Esophagus (tissue), 2 donors: ENCODE results near the gene SLC1A7. TPM values are rescaled to one million over a fixed set of nuclear protein-coding genes. Genes with fewer than 3 reads are reported as not detected.

Experiments
- H3K27ac ChIP-seq, 2 donors: one replicate each; pipeline ENCODE4 v1.5.1; 2013; ENCODE audit warnings: low read depth in 2 of 2, mild to moderate bottlenecking in 2 of 2, inconsistent platforms in 1 of 2, low read length in 1 of 2, moderate library complexity in 1 of 2
- H3K27me3 ChIP-seq, 2 donors: one replicate each; pipeline ENCODE4 v1.6.1; 2013; ENCODE audit warnings: low read length in 2 of 2, control low read depth in 1 of 2, mild to moderate bottlenecking in 1 of 2; ENCODE audit not compliant: insufficient read depth in 2 of 2, control insufficient read depth in 1 of 2
- H3K36me3 ChIP-seq, 2 donors: one replicate each; pipeline ENCODE4 v1.6.1; 2013; ENCODE audit warnings: low read length in 1 of 2; ENCODE audit not compliant: control insufficient read depth in 2 of 2, insufficient read depth in 2 of 2
- H3K4me1 ChIP-seq, 2 donors: one replicate each; pipeline ENCODE4 v1.6.1; 2013; ENCODE audit warnings: low read length in 1 of 2; ENCODE audit not compliant: control insufficient read depth in 2 of 2, insufficient read depth in 2 of 2
- H3K4me3 ChIP-seq, 2 donors: one replicate each; pipeline ENCODE4 v1.5.1; 2013; ENCODE audit warnings: low read length in 2 of 2, mild to moderate bottlenecking in 2 of 2, low read depth in 1 of 2, moderate library complexity in 1 of 2
- H3K9me3 ChIP-seq, 2 donors: one replicate each; pipeline ENCODE4 v1.6.1; 2013; ENCODE audit warnings: mild to moderate bottlenecking in 2 of 2, low read depth in 1 of 2, low read length in 1 of 2, moderate library complexity in 1 of 2; ENCODE audit not compliant: control insufficient read depth in 2 of 2, insufficient read depth in 1 of 2
- WGBS, 2 donors: extraction: QIAGEN DNeasy Blood & Tissue Kit; methylation state at CpG; one replicate each; pipeline ENCODE4 v1.1.7; 2013; 5-methylcytosine and 5-hydroxymethylcytosine counted together
- polyA plus RNA-seq, 2 donors: library from polyadenylated mRNA; stranded (reverse); fragments of 200-250 nt; gene quantifications; one replicate each; pipeline ENCODE4 v1.2.3, GENCODE V29; 2013
- donor health status: healthy with polysubstance abuse.
- donor health status: Bipolar disorder and iron deficiency.

SLC1A7 gene
- polyA plus RNA-seq, 2 donors = 0.05 to 0.10 TPM

DNA sequence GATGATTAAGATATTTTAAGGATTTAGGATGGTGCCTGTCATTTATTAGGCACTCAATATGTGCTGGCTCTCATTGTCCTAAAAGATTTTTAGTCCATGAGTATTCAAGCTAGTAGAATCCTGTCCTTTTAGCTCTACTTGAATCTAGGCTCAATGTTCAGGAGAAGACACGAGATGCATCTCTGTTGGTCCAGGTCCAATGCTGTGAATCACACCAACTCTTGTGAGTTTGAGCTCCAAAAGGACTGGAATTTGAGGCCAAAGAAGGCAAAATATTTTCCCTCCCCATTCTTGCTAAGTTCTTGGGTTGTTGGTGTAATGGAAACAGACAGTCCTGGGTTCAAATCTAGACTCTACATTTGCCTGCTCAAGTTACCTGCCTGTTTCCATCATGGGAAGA lies 81.9 kb downstream of the SLC1A7 start:
- Histone ChIP-seq H3K9me3 (no peaks in the 10 kb centered on the region), H3K4me1 (peaks cover 2% of the 10 kb centered on the region in 2 donors), H3K27ac (no peak overlapping the region), H3K36me3 (no peaks in the 10 kb centered on the region), H3K4me3 (no peak overlapping the region), H3K27me3 (peaks cover 0 to 18% of the 10 kb centered on the region in 2 donors)
- 41 to 76% methylated on average over 1 of the region's 1 CpG for WGBS, 2 donors

DNA sequence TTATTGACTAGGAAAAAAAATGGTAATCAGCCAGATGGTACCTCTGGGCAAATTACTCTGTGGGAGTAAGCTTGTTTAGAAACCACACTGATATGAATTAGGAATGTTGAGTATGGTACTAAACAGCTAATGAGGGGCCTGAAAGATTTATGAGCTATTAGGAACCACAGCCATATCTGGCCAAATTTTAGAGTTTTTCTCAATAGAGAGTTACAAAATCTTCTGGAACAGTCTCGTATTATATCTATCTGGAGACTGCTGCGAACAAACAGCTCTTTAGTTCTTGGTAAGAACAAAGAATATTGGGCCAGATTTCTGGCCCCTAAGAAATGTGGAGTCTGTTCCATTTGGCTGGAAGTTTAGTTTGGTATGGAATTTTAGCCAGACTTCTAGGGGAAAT lies 85.3 kb downstream of the SLC1A7 start:
- Histone ChIP-seq H3K27ac (no peak overlapping the region), H3K4me1 (peaks cover 0 to 2% of the 10 kb centered on the region in 2 donors), H3K36me3 (no peaks in the 10 kb centered on the region), H3K9me3 (no peaks in the 10 kb centered on the region), H3K27me3 (peaks cover 0 to 9% of the 10 kb centered on the region in 2 donors), H3K4me3 (no peak overlapping the region)
- 75 to 80% methylated on average over 2 of the region's 2 CpGs for WGBS, 2 donors

GRCh38 chr1:53051676-53052075 lies 90.8 kb downstream of the SLC1A7 start:
- no peaks in the 10 kb centered on the region for H3K27me3 ChIP-seq
- no peak overlapping the region for H3K4me3 ChIP-seq
- H3K27ac ChIP-seq = no peak overlapping the region
- 35 to 44% methylated on average over 1 of the region's 1 CpG for WGBS, 2 donors
- no peaks in the 10 kb centered on the region for H3K9me3 ChIP-seq
- H3K36me3 ChIP-seq = peaks cover 3 to 6% of the 10 kb centered on the region in 2 donors
- no peaks in the 10 kb centered on the region for H3K4me1 ChIP-seq

GRCh38 chr1:53050310-53050709 lies 92.1 kb downstream of the SLC1A7 start:
- Histone ChIP-seq H3K4me3 (no peak overlapping the region), H3K9me3 (no peaks in the 10 kb centered on the region), H3K27ac (no peak overlapping the region), H3K27me3 (no peaks in the 10 kb centered on the region), H3K36me3 (peaks cover 3 to 6% of the 10 kb centered on the region in 2 donors), H3K4me1 (no peaks in the 10 kb centered on the region)
- 84 to 93% methylated on average over 2 of the region's 2 CpGs for WGBS, 2 donors

DNA sequence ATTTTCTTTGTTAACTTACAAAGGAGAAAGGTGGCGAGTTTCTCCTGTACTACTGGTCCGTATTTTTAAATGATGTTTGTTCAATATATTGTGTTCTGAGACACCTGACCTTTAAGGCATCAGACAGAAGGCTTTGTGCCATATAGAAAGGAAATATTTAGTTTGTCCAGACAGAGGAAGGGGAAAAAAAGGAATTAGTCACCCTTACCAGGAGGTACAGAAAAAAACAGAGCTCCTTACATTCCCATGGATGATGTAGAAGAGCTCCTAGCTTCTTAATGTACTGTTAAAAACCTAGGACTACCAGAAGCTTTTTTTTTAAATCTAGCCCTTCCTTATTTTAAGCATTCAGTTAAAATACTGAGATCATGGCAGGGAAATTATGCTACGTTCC lies 92.9 kb downstream of the SLC1A7 start:
- no peaks in the 10 kb centered on the region for H3K4me1 ChIP-seq
- no peaks in the 10 kb centered on the region for H3K27me3 ChIP-seq
- H3K4me3 ChIP-seq = no peak overlapping the region
- 86 to 90% methylated on average over 3 of the region's 3 CpGs for WGBS, 2 donors
- H3K36me3 ChIP-seq = peaks cover 3 to 6% of the 10 kb centered on the region in 2 donors
- no peak overlapping the region for H3K27ac ChIP-seq
- H3K9me3 ChIP-seq = no peaks in the 10 kb centered on the region

DNA sequence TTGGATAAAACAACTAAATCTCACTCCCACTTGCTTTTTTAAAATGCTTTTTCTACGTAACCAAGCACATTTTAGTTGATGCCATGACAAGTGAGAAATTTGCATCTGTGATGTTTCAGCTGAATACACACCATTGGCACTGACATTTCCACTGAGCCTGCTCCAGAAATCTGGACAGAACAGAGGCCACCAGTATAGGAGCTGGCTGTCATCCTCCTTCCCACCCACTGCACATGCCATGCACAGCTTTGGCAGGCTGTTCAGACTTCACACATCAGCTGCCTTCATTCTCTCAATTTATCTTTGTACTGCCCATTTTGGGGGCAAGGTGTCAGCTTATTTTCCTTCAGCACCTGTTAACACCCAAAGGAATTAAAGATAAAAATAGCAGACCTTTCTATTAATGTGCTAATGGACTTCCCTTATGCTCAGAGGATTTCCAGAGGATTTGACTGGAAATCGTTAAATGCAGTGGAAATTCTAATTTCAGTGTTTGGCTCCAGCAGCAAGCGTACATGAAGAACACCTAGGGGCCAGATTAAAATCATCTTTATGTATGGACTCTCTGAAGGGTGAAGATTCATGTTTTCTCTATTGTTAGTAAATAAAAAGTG lies 93.4 kb downstream of the SLC1A7 start:
- Histone ChIP-seq H3K27me3 (no peaks in the 10 kb centered on the region), H3K4me3 (no peak overlapping the region), H3K27ac (no peak overlapping the region), H3K36me3 (peaks cover 3 to 6% of the 10 kb centered on the region in 2 donors), H3K9me3 (no peaks in the 10 kb centered on the region), H3K4me1 (no peaks in the 10 kb centered on the region)
- 85 to 92% methylated on average over 3 of the region's 3 CpGs for WGBS, 2 donors

- H3K9me3 ChIP-seq = no peaks in the 10 kb centered on the region
- peaks cover 3 to 6% of the 10 kb centered on the region in 2 donors for H3K36me3 ChIP-seq
- WGBS, 2 donors = 74 to 75% methylated on average over 5 of the region's 5 CpGs
- H3K4me1 ChIP-seq = no peaks in the 10 kb centered on the region
- H3K27me3 ChIP-seq = no peaks in the 10 kb centered on the region
- peak overlapping the region in 1 of 2 donors; percentile 30 for H3K27ac ChIP-seq
- no peak overlapping the region for H3K4me3 ChIP-seq
Observed at GRCh38 chr1:53047737-53048736, 94.4 kb downstream of the SLC1A7 start.

DNA sequence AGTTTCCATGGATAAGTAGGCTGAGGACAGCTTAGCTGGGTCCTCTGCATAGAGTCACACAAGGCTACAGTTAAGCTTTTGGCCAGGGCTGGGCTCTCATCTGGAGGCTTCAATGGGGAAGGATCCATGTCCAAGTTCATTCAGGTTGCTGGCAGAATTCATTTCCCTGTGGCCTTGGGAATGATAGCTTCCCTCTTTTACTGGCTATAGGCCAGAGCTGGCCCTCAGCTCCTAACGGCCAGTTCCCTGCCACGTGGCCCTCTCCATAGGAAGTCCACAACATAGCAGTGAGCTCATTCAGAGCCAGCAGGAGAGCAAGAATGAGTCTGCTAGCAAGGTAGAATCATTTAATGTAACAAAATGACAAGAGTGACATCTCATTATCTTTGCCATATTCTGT lies 95.5 kb downstream of the SLC1A7 start:
- no peaks in the 10 kb centered on the region for H3K9me3 ChIP-seq
- H3K4me1 ChIP-seq = no peaks in the 10 kb centered on the region
- 37 to 67% methylated on average over 2 of the region's 2 CpGs for WGBS, 2 donors
- peaks cover 3 to 6% of the 10 kb centered on the region in 2 donors for H3K36me3 ChIP-seq
- H3K27ac ChIP-seq = no peak overlapping the region
- H3K4me3 ChIP-seq = no peak overlapping the region
- H3K27me3 ChIP-seq = no peaks in the 10 kb centered on the region

DNA sequence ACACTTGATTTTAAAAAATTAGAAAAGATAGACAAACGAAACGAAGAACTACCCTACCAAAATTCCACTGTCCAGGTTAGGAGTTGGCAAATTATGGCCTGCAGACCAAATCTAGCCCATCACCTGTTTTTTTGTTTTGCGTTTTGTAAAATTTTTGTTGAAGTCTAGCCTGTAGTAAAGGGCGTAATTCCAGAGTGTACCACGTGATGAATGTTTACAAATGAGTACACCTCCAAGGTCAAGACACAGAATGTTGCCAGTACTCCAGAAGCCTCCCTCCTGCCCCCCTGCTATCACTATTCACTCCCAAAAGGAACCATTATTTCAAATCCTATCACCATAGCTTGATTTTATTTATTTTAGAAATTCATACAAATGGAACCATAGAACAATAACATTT lies 97.5 kb downstream of the SLC1A7 start:
- no peaks in the 10 kb centered on the region for H3K27me3 ChIP-seq
- no peak overlapping the region for H3K27ac ChIP-seq
- H3K36me3 ChIP-seq = peaks cover 3 to 6% of the 10 kb centered on the region in 2 donors
- H3K4me3 ChIP-seq = no peak overlapping the region
- H3K4me1 ChIP-seq = no peaks in the 10 kb centered on the region
- no peaks in the 10 kb centered on the region for H3K9me3 ChIP-seq
- WGBS, 2 donors = 83 to 87% methylated on average over 5 of the region's 5 CpGs
